Peyer's patch (tissue), 4 donors: Measurements from ENCODE around the gene TRAPPC2.

Source experiments
- CTCF ChIP-seq, 6 experiments: fragments of 450-650 bp in 4 of 6; fragments of 200-600 bp in 2 of 6; sonication (generic) in 1 of 6; IDR thresholded peaks; one replicate each; pipeline ENCODE4 v1.5.1; 2017 to 2019; ENCODE audit warnings: antibody characterized with exemption in 6 of 6, mild to moderate bottlenecking in 3 of 6, moderate library complexity in 1 of 6
- POLR2A ChIP-seq, 2 donors: fragments of 450-650 bp; IDR thresholded peaks; one replicate each; pipeline ENCODE4 v1.5.1; 2017; ENCODE audit warnings: antibody characterized with exemption in 2 of 2, mild to moderate bottlenecking in 2 of 2, moderate library complexity in 2 of 2

DNA sequence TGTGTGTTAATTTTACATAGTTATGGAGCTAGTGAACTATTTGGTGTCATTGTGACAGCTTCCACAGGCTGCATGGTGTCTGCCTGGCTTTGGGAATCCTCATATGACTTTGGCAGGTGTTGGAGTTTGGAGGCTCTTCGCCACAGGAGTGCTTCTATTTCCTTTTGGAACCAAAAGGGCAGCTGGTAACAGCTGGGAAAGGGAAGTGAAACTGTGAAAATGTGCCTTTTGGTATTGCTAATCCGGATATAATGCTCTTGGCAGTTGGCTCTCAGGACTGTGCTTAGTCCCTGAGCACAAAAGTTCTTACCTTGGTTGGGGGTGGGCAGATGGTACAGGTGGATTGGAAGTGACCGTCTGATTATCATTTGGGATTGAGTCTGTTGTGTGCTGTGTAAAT lies 18.2 kb upstream of the TRAPPC2 start:
- no peak for TF ChIP-seq CTCF (IDR thresholded peaks at IDR 0.05)
- TF ChIP-seq POLR2A (IDR thresholded peaks at IDR 0.05), result no peak
